B cell (primary cell): ENCODE measurements around the gene LCP1. TPM values are rescaled to one million over a fixed set of nuclear protein-coding genes. Genes with fewer than 3 reads are reported as not detected.

ENCODE experiments used
- ATAC-seq: fragments of 200-7000 bp; cut with Tn5 transposase; one replicate; pipeline ENCODE4 v1.10.0; 2021; ENCODE audit warnings: low read depth, mild to moderate bottlenecking, moderate number of reproducible peaks, moderate library complexity
- CTCF ChIA-PET: fragments of 350-600 bp; sonication (Branson Sonifier 250); formaldehyde crosslinking; loops from one replicate; lab custom pipeline; 2021; ENCODE audit warnings: antibody characterized with exemption, inconsistent platforms; lab: Charles Lee
- POLR2A ChIA-PET: fragments of 350-600 bp; sonication (Branson Sonifier 250); formaldehyde crosslinking; loops from one replicate; lab custom pipeline; 2021; ENCODE audit warnings: antibody characterized with exemption; lab: Charles Lee
- DNase-seq: peaks from one replicate; pipeline ENCODE4 v3.0.0; 2013
- H2AFZ ChIP-seq: 2 replicates; pipeline ENCODE4 v1.6.1; 2012; ENCODE audit warnings: mild to moderate bottlenecking, low read depth, low read length; ENCODE audit not compliant: insufficient read depth, poor library complexity, severe bottlenecking
- H3K27ac ChIP-seq, 2 donors: 1 replicate in 1 of 2; 2 replicates in 1 of 2; pipeline ENCODE4 v1.5.1; 2012 to 2013; ENCODE audit warnings: low read length in 2 of 2, mild to moderate bottlenecking in 2 of 2, moderate library complexity in 1 of 2
- H3K27me3 ChIP-seq, 4 experiments: fragments of 200-600 bp in 1 of 4; sonication (generic) in 1 of 4; replicated peaks in 1 of 4; 1 replicate in 2 of 4; 2 replicates in 2 of 4; pipeline versions ENCODE4 v1.6.1 to v1.7.0; 2013 to 2016; ENCODE audit warnings: low read length in 3 of 4, mild to moderate bottlenecking in 2 of 4, mixed read lengths in 1 of 4, moderate library complexity in 1 of 4; ENCODE audit not compliant: insufficient read depth in 4 of 4, control insufficient read depth in 3 of 4; ENCODE audit errors: control extremely low read depth in 1 of 4
- H3K36me3 ChIP-seq, 2 experiments: replicated peaks in 1 of 2; 1 replicate in 1 of 2; 2 replicates in 1 of 2; pipeline versions ENCODE4 v1.6.1 to v1.7.1; 2013; ENCODE audit warnings: low read length in 1 of 2; ENCODE audit not compliant: insufficient read depth in 2 of 2, control insufficient read depth in 1 of 2; ENCODE audit errors: control extremely low read depth in 1 of 2, extremely low read depth in 1 of 2
- H3K4me1 ChIP-seq, 2 donors: fragments of 200-600 bp in 1 of 2; sonication (generic) in 1 of 2; 1 replicate in 1 of 2; 2 replicates in 1 of 2; pipeline versions ENCODE4 v1.5.1 to v1.6.1; 2013 to 2017; ENCODE audit warnings: low read length in 2 of 2; ENCODE audit not compliant: control insufficient read depth in 2 of 2, insufficient read depth in 2 of 2
- H3K4me2 ChIP-seq: replicated peaks from 2 replicates; pipeline ENCODE3; 2012; ENCODE audit warnings: mild to moderate bottlenecking, low read depth, low read length; ENCODE audit not compliant: poor library complexity, severe bottlenecking
- H3K4me3 ChIP-seq, 5 experiments: fragments of 200-600 bp in 1 of 5; sonication (generic) in 1 of 5; 1 replicate in 3 of 5; 2 replicates in 2 of 5; pipeline versions ENCODE4 v1.5.1 to v1.7.0; 2011 to 2016; ENCODE audit warnings: low read length in 4 of 5, mild to moderate bottlenecking in 4 of 5, low read depth in 2 of 5, control low read depth in 1 of 5, moderate library complexity in 1 of 5; ENCODE audit not compliant: insufficient read depth in 1 of 5; ENCODE audit errors: control extremely low read depth in 1 of 5, extremely low read depth in 1 of 5
- H3K79me2 ChIP-seq: fragments of 200-600 bp; sonication (generic); one replicate; pipeline ENCODE4 v1.6.0; 2016; ENCODE audit warnings: low read length; ENCODE audit not compliant: control insufficient read depth, insufficient read depth
- H3K9ac ChIP-seq: fragments of 200-600 bp; sonication (generic); 2 replicates; pipeline ENCODE4 v1.6.1; 2017; ENCODE audit warnings: mild to moderate bottlenecking, low read length, moderate library complexity
- H3K9me3 ChIP-seq, 3 donors: one replicate each; pipeline versions ENCODE4 v1.6.1 to v1.7.1; 2013; ENCODE audit warnings: low read length in 2 of 3; ENCODE audit not compliant: control insufficient read depth in 2 of 3, insufficient read depth in 1 of 3; ENCODE audit errors: control extremely low read depth in 1 of 3
- H4K20me1 ChIP-seq: 2 replicates; pipeline ENCODE4 v1.6.0; 2012; ENCODE audit warnings: mild to moderate bottlenecking, low read length; ENCODE audit not compliant: insufficient read depth, control insufficient read depth, poor library complexity, severe bottlenecking
- H3K27ac Mint-ChIP-seq: one replicate; pipeline ENCODE4 v1.8.0; 2021; ENCODE audit warnings: mixed read lengths
- H3K27me3 Mint-ChIP-seq: one replicate; pipeline ENCODE4 v1.8.0; 2021; ENCODE audit warnings: mixed read lengths
- H3K4me1 Mint-ChIP-seq: one replicate; pipeline ENCODE4 v1.8.0; 2021; ENCODE audit warnings: mixed read lengths
- H3K4me3 Mint-ChIP-seq: one replicate; pipeline ENCODE4 v1.8.0; 2021; ENCODE audit warnings: mixed read lengths
- H3K9me3 Mint-ChIP-seq: one replicate; pipeline ENCODE4 v1.8.0; 2022; ENCODE audit warnings: mixed read lengths; ENCODE audit not compliant: insufficient read depth
- EZH2 ChIP-seq: IDR thresholded peaks from 2 replicates; pipeline ENCODE4 v1.6.1; 2012; ENCODE audit warnings: borderline replicate concordance, low read depth, mild to moderate bottlenecking, moderate library complexity, low read length; ENCODE audit not compliant: insufficient read depth, poor library complexity, severe bottlenecking
- WGBS: methylation state at CpG from one replicate; pipeline ENCODE4 v1.1.5; 2013; ENCODE audit warnings: missing lambda C conversion rate; ENCODE audit not compliant: insufficient coverage; 5-methylcytosine and 5-hydroxymethylcytosine counted together
- intact Hi-C: fragments of 100-400 bp; cut with micrococcal nuclease; formaldehyde crosslinking; loops from one replicate; pipeline ENCODE4 v1.10.0; 2022
- polyA plus RNA-seq: library from polyadenylated mRNA; depleted of rRNA; stranded (reverse); fragments of >200 nt; gene quantifications from 2 replicates; pipeline ENCODE4 v1.2.3, GENCODE V29; 2012
- total RNA-seq, 2 donors: library from RNA; stranded (reverse); fragments of 120-200 nt in 1 of 2; gene quantifications; 1 replicate in 1 of 2; 2 replicates in 1 of 2; pipeline versions ENCODE4 v1.2.3 to v1.2.4, GENCODE V29; 2013 to 2022
- TF ChIP-seq, protein P1 (sequence below): fragments of 200-600 bp; IDR thresholded peaks from one replicate; pipeline ENCODE4 v1.8.0; 2022; ENCODE audit warnings: antibody characterized with exemption, mild to moderate bottlenecking

The LCP1 gene
- total and polyA plus RNA-seq, 2 donors (not counting 1 experiment from before 2014, with no cell fraction given) = 151 to 243 TPM

DNA sequence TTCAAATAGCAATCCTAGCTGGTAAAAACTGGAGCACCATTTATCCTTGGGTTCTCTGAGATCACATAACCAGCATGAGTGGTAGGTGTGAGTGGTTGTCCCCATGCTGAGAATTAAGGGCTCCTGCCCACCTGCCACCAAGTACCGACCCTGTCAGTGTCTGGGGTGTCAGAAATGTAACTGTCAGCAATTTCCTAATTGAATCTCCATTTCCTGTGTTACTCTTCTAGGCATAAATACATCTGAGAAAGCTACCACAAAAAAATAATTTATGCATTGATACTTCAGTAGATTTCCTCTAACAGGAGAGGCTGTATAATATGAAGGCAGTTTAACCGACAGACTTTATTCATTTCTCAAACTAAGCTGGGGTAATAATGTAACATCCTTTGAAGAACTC, 102.2 kb downstream of the LCP1 start:
- Histone ChIP-seq H3K27me3 (no peaks in the 10 kb centered on the region), H3K79me2 (no peaks in the 10 kb centered on the region), H2AFZ (no peak overlapping the region), H3K4me1 (no peaks in the 10 kb centered on the region), H3K27ac (no peak overlapping the region), H3K4me3 (no peak overlapping the region), H3K9me3 (no peaks in the 10 kb centered on the region), H3K9ac (no peak overlapping the region), H3K4me2 (no peak overlapping the region), H3K36me3 (no peaks in the 10 kb centered on the region), H4K20me1 (no peaks in the 10 kb centered on the region)
- Mint-ChIP-seq H3K27ac (no peak overlapping the region), H3K4me1 (no peaks in the 10 kb centered on the region), H3K4me3 (no peak overlapping the region), H3K9me3 (no peaks in the 10 kb centered on the region), H3K27me3 (no peaks in the 10 kb centered on the region)
- CTCF ChIA-PET = no interaction called here
- DNase-seq (no peak), ATAC-seq (no peak)
- POLR2A ChIA-PET = no interaction called here
- no CpG with 5 or more reads among the region's 2 CpGs for WGBS
- TF ChIP-seq EZH2 = no peak
- TF ChIP-seq, protein P1, sequence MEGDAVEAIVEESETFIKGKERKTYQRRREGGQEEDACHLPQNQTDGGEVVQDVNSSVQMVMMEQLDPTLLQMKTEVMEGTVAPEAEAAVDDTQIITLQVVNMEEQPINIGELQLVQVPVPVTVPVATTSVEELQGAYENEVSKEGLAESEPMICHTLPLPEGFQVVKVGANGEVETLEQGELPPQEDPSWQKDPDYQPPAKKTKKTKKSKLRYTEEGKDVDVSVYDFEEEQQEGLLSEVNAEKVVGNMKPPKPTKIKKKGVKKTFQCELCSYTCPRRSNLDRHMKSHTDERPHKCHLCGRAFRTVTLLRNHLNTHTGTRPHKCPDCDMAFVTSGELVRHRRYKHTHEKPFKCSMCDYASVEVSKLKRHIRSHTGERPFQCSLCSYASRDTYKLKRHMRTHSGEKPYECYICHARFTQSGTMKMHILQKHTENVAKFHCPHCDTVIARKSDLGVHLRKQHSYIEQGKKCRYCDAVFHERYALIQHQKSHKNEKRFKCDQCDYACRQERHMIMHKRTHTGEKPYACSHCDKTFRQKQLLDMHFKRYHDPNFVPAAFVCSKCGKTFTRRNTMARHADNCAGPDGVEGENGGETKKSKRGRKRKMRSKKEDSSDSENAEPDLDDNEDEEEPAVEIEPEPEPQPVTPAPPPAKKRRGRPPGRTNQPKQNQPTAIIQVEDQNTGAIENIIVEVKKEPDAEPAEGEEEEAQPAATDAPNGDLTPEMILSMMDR = no peak
- intact Hi-C loops = no loop called here

DNA sequence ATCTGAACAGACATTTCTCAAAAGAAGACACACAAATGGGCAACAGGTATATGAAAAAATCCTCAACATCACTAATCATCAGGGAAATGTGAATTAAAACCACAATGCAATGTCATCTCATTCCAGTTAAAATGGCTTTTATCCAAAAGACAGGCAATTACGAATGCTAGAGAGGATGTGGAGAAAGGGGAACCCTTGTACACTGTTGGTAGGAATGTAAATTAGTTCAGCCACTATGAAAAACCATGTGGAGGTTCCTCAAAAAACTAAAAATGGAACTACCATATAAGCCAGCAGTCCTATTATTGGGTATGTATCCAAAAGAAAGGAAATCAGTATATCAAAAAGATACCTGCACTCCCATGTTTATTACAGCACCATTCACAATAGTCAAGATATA, 104.7 kb downstream of the LCP1 start:
- Histone ChIP-seq H3K9ac (no peak overlapping the region), H3K4me2 (no peak overlapping the region), H3K27me3 (no peaks in the 10 kb centered on the region), H3K4me1 (no peaks in the 10 kb centered on the region), H2AFZ (no peak overlapping the region), H3K79me2 (no peaks in the 10 kb centered on the region), H4K20me1 (no peaks in the 10 kb centered on the region), H3K4me3 (no peak overlapping the region), H3K36me3 (no peaks in the 10 kb centered on the region), H3K9me3 (no peaks in the 10 kb centered on the region), H3K27ac (no peak overlapping the region)
- TF ChIP-seq, protein P1 = no peak
- no peak for TF ChIP-seq EZH2
- no peaks in the 10 kb centered on the region for H3K4me1 Mint-ChIP-seq
- WGBS = 0% methylated on average over 1 of the region's 1 CpG
- ChIA-PET POLR2A (no interaction called here), CTCF (no interaction called here)
- H3K9me3 Mint-ChIP-seq = no peaks in the 10 kb centered on the region
- DNase-seq (no peak), ATAC-seq (no peak)
- intact Hi-C loops = no loop called here
- no peaks in the 10 kb centered on the region for H3K27me3 Mint-ChIP-seq
- no peak overlapping the region for H3K4me3 Mint-ChIP-seq
- no peak overlapping the region for H3K27ac Mint-ChIP-seq
